GM23248 (cell line): Measurements from ENCODE around the gene ADH4.

Experiments used
- EZH2 ChIP-seq: fragments of 200-600 bp; sonication (generic); IDR thresholded peaks from 2 replicates; pipeline ENCODE4 v1.6.1; 2018; ENCODE audit warnings: antibody characterized with exemption, mild to moderate bottlenecking; ENCODE audit not compliant: insufficient read depth, poor library complexity, severe bottlenecking
- EZH2phosphoT487 ChIP-seq: fragments of 200-600 bp; sonication (generic); IDR thresholded peaks from 2 replicates; pipeline ENCODE4 v1.6.1; 2018; ENCODE audit warnings: antibody characterized with exemption, moderate library complexity, mild to moderate bottlenecking, low read depth; ENCODE audit not compliant: insufficient read depth

GRCh38 chr4:99074816-99075215, 69.3 kb downstream of the ADH4 start:
- TF ChIP-seq EZH2phosphoT487 (no peak), EZH2 (no peak)
